K562 (cell line): Measurements from ENCODE around the gene NSG2. TPM values are rescaled to one million over a fixed set of nuclear protein-coding genes. Genes with fewer than 3 reads are reported as not detected.

ENCODE experiments used
- MGA ChIP-seq: fragments of 450-650 bp; IDR thresholded peaks from 2 replicates; pipeline ENCODE4 v1.6.1; 2016; ENCODE audit warnings: mild to moderate bottlenecking, moderate library complexity
- polyA plus RNA-seq, 8 experiments: library from polyadenylated mRNA; depleted of rRNA in 4 of 8; stranded (reverse) in 5 of 8; unstranded in 3 of 8; fragments of >200 nt; fragmentation: Nextera tagmentation in 2 of 8; fragmentation: Illumina TruSeq in 1 of 8; extraction: Ambion mirVana in 2 of 8; extraction: Trizol in 1 of 8; gene quantifications; 2 replicates each; pipeline versions ENCODE4 v1.2.1 to v1.2.3, GENCODE V29; 2011 to 2014; ENCODE audit warnings: inconsistent platforms in 1 of 8, missing spikeins in 1 of 8
- total RNA-seq, 7 experiments: library from RNA; depleted of rRNA in 6 of 7; stranded (reverse); fragments of >200 nt in 6 of 7; fragmentation: Illumina TruSeq in 2 of 7; extraction: Trizol in 2 of 7; gene quantifications; 2 replicates each; pipeline versions ENCODE4 v1.2.1 to v1.2.3, GENCODE V29; 2011 to 2021; ENCODE audit warnings: low replicate concordance in 1 of 7

The NSG2 gene
- total and polyA plus RNA-seq, 9 of the 15 experiments (the other 6 are each of a cell fraction or from before 2014, with no cell fraction given): not detected

- TF ChIP-seq MGA: no peak
Measured at GRCh38 chr5:174097486-174098185, 52.1 kb downstream of the NSG2 start (continued).
